Hematopoietic multipotent progenitor cell treated with erythropoietin and hydrocortisone succinate and interleukin-3 and kit ligand, for 15 days (in vitro differentiated cells): ENCODE measurements around the gene RAB6B.

Experiments
- DNase-seq: peaks from one replicate; pipeline ENCODE4 v3.0.0-alpha.2; 2015; ENCODE audit warnings: low spot score

The RAB6B gene

DNA sequence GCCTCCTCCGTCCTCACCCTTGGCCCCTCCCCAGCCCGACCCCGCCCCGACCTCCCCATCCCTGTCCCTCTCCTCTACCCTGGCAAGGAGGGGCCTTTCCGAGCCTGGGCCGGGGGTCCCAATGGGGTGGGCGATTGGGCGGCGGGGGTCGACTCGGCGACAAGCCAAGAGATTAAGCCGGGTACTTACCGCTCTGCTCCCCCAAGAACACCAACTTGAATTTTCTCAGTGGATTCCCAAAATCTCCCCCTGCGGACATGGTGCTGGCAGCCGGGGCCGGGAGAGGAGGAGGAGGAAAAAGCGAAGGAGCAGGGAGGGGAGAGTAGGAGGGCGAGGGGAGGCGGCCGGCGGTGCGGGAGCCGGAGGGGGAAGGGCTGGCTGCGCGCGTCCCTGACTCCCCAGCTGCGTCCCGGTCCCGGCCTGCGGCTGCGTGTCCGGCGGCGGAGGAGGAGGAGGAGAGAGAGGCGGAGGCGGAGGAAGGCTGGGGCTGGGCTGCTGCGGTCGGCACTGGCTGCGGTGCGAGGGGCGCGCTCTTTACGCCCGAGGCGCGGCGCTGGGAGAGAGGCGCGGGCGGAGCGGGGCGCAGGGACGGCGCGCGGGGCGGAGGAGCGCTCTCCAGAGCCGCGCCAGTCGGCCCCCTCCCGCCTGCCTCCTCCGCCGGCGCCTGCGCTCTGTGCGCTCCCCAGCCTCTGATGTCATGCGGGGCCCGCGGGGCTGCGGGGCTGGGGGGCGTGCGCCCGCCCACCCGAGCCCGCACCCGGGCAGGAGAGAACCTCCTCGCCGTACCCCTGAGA lies at the start of gene RAB6B:
TSS of gene RAB6B (minus strand) at position 675 of the 794 bp plus-strand sequence. CDS start at position 259, 416 bp downstream.
- peak; percentile 77 for DNase-seq

DNA sequence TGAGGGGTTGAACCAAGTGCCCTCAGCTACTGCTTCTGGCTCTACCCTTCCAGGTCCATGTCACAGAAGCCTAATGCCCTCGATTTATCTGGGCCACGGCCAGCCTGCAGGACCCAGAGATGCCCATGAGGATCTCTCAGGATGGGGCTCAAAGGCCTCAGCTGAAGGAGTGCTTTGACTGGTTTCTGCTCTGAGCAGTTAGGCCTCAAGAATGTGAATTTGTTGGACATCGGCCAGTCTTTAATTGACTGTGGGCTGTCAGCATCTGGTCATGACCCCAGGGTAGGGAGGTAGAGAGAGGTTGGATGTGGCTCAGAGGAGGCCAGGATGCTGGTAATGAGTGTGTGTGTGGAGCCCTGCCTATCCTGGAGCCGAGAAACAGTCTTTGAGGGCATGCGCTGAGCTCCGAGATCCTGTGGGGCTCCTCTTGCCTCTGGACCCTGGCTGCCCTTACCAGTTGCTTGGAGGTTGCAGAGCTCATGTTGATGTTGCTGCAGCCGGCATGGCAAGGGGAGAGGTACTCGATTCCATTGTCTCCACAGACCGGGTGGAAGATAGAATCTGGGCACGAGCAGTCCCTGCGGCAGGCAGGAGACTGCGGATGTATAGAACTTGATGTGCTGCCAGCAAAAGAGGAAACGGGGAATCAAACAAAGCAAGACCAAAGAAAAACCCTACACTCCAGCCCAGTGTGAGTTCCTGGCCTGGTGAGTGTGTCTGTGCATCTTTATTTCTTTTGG lies 49.1 kb upstream of the RAB6B start:
- DNase-seq: no peak

DNA sequence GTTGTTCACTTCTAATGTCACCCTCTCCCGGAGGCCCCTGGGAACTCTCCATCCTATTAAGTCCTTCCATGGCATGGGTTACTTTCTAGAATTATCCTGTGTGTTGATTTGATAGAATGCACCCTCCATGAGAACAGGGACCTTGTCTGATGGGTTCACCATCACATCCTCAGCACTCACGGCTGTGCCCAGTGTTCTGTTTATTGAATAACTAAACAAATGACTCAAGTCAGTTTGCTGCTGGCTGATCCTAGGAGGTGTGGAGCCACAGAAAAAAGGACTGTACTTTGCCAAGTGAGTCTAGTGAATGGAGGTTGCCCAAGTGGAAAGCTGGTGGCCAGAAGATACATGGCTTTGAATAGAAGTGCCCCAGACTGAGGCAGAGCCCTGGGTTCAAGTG lies 48.5 kb upstream of the RAB6B start:
- DNase-seq: no peak

DNA sequence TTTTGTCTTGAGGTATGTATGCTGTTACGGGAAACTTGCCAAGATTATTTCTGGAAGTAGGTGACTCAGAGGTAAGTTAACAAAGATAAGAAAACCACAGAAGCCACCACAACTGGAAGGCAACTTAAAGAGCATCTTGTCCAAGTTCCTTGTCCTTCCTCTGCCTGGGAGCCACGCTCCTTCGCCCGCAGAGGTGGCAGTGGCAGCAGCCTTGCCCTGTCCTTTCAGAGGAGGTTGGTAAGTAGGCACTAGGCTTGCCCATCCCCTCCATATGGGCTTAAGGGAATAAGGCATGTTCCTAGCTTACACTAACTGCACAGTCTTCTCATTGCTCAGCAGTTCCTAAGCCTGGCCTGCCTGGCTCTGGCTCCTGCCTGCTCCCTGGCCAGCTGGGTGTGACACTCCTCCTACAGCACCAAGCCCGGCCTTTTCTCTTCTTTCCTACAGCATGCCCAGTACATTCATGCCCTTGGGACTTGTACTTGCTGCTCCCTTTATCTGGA lies 48.0 kb upstream of the RAB6B start:
- DNase-seq: peak; percentile 18

DNA sequence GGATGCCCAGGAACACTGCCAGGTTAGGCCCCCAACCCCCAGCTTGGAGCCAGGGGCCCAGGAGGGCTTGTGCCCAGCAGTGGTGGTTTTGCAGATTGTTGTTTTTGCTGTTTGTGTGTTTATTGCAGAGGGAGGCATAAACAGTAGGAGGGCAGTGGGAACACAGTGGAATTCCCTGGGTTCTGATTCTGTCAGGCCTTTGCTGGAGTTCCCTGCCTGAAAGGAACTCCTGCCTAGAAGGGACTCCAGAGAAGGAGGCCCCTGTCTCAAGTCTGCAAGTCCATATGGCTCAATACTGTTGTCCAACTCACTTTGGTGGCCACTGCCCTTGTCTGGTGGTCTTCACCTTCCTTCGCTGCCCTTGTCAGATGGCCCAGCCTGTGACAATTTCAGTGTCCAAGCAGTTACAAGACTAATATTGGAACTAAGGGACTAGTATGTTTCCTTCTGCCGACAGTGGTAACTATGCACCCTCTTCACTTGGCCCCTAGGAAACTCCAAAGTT lies 47.4 kb upstream of the RAB6B start:
- no peak for DNase-seq

DNA sequence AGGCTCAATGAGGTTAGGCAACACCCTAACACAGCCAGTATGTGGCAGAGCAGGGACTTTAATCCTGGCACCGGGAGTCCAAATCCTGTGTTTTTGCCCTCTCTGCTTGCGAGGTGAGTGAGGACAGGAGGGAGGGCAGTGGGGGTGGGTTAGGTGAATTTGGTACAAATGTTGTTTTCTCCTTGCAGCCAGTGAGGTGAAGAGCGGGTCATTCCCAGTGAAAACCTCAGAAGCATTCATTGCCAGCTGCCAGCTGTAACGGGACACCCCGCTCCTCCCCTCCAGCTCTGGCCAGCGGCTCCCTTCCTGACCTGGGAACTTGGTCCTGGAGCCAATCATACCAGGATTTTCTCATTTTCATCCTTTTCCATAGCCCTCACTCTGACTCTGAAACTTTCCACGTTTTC lies 45.7 kb upstream of the RAB6B start:
- no peak for DNase-seq

DNA sequence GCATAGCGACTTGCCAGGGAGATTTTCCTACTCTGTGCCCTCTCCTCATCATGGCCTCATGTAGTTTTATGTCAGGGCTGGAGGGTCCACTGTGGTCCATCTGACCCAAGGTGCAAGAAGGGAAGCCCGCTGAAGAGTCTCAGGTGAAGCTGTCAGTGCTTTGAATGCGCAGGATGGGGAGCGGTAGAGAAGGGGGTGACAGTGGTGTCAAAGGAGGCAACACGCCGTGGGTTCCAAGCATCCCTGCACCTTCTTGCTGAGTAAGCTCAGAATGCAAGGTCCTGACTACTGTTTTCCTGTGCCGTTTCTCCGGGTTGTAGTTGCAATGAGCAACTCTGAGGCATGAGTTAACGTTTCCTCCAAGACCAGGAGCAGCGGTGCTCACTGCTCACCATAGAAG lies 44.9 kb upstream of the RAB6B start:
- DNase-seq: no peak

DNA sequence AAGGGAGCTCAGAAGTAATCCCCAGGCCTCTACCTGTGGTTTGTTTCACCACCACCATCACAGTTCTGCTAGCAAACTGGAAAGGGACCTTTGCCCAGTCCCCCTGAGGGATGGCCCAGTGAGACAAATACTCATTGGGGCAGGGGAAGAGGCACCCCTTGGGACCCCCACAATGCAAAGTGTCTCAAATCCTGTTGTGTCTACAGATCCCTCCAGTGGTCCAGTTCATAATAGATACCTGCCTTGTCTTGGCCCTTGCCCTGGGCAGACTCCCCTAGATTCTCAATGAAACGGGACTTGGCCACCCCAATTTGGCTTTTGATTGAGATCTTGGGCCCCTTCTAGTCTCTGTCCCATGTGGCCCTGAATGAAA lies 43.8 kb upstream of the RAB6B start:
- DNase-seq: no peak

DNA sequence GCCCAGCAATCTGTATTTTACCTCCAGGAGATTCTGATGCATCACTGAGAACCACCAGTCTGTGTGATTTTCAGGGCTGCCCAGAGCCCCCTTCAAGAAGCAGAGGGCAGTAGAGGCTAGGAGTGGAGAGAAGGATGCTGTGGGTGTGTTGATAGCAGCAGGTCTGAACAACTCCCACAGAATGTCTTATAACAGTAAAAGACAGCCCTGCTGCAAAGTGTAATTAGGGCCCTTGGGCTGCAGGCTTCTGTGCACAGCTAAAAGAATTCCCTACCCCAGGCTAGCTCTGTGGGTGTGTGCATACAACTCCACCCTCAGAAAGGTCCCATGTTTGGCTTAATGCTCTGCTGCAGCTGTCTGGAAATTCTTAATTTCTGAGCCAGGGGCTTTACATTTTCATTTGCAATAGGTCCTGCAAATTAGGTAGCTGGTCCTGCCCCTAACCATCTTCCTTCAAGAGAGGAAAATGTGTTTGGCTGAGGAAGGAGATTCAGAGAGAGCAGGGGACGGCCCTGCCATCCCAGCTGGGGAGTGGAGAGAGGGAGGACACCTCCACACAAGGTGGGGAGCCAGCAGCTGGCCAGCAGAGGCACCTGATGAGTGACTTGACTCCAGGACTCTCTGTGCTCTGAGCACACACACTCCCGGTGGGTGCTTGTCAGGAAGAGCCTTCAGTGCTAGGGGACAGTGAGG lies 43.2 kb upstream of the RAB6B start:
- DNase-seq: no peak

DNA sequence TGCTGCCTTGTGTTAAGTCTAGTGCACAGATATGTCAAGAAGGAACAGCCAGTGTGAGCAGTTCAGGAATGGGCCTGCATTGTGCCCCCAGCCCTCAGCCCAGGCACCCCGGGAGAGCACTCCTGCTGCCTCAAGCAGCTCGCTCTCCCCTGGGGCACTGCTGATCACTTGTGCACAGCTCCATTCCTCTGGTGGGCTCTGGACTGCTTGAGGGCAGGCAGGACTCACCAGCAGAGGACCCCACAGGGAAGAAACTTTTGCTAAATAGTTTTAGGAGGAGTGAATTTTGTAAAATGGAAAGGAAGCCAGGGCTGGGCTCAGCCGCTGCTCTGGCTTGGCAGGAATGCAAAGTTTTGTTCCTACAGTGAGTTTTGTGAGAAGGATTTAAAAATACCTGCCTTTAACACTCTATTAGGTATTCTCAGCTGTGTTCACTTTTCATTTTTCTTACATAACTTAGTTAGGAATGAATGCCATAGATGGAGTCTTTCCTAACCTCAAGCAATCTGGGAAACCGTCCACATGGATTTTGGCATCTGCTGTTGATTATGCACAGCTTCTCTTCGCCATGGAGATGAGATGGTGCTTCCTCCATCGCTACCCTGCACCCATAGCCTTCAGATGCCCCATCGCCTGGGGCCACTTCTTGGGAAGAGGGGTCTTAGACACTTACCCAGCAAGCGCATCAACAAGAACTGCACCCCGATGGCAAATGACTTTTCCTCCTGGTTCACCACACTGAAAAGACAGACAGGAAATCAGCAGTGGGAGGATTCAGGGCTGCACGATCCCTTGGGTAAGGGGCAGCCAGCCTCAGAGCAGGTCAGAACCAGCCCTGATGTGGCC lies 42.3 kb upstream of the RAB6B start:
- DNase-seq: no peak

DNA sequence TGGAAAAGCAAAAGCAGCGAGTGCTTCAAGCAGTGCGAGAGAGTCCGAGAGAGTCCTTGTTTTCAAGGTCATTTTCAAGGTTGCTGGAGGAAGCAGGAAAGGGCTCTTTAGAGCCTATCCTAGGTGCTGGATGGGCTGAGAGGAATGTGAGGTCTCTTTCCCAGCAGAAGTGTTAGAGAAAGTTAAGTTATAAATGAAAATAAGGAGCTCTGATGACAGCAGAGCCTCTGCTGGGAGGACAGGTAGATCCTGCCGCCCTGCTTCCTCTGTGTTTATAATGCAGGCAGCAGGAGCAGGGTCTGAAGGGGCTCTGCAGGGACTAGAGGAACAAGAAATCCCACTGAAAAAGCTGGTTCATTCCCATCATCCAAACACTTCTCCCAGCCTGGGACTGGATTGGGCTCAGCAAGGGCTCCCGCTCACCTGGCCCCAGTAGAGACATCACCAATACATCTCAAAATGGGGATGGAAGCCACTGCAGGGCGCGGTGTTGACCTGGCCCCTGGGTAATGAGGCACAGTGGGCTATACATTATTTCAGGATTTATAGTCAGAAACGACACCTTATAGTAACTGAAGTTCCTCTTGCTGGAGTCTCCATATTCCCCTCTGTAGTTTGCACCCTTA lies 41.5 kb upstream of the RAB6B start:
- no peak for DNase-seq

DNA sequence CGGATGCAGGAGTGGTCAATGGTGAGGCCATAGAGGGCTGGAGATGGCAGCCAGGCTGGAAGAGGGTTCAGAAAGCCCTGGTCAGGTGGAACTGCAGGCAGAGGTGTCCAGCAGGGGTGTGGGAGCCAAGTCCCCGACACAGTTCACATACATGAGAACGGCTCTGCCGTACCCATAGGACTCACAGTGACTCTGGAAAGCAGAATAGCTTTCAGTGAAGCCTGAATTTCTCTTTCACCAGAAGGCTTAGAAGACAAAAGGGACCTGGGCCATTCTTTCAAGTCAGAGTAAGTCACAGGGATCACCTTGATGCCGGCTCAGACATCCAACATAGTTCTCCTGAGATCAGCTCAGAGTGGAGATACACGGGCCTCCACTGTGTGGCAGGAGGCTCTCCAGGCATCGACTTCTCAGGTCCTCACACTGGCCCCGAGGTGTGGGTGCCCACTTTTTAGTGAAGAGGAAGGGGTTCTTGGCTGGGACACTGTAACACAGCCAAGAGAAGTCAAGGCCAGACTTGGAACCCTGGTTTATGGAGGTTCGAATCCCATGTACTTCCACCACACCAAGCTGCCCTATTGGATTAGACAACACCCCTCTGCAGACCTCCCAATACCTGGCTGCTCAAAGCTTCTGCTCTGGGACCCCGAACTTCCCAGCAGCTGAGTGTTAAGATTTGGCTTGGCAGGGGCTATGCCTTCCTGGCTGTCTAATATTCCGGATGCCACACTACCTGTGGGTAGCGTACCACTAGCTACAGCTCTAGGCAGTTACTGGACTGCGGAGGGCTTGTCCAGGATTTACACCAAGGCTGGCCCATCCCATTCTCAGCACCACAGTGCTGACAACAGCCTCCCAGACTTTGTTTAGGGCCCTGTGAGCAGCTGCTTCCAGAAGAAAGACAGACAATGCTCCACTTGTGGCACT lies 40.4 kb upstream of the RAB6B start:
- no peak for DNase-seq

DNA sequence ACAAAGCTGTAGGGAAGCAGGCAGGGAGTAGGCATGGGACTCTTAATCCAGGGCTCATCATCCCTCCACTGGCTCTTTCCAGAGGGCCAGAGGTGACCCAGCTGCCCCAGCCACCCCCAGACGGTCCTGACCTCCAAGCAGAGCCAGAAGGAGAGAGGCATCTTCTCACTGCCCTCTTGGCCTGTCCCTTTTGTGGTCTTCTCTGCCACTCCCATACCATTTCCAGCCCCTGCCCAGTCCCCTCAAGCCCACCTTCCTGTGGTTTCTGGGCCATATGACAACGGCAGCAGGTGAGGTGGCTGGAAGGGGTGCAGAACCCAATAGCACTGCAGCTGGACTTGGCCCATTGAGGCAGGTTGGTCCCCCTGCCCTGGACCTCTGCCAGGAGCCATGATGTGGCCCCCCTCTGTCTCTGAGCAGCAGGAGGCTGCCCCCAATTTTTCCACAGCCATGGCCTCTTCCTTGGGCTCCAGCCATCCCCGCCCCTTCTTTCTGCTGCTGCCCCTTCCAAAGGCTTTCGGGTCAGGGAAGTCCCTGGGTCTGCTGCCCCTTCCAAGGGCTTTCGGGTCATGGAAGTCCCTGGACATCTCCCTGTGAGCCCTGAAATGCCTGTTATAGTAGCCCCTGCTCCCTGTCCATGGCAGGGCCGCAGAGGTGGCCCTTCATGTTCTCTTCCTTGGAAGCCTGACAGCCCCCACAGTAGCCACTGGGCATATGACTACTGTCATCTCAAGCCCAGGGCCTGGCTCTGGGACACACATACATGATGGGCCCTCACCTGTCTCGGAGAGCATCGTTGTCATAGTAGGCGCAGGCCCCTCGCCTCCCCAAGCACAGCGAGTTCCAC lies 39.5 kb upstream of the RAB6B start:
- no peak for DNase-seq

DNA sequence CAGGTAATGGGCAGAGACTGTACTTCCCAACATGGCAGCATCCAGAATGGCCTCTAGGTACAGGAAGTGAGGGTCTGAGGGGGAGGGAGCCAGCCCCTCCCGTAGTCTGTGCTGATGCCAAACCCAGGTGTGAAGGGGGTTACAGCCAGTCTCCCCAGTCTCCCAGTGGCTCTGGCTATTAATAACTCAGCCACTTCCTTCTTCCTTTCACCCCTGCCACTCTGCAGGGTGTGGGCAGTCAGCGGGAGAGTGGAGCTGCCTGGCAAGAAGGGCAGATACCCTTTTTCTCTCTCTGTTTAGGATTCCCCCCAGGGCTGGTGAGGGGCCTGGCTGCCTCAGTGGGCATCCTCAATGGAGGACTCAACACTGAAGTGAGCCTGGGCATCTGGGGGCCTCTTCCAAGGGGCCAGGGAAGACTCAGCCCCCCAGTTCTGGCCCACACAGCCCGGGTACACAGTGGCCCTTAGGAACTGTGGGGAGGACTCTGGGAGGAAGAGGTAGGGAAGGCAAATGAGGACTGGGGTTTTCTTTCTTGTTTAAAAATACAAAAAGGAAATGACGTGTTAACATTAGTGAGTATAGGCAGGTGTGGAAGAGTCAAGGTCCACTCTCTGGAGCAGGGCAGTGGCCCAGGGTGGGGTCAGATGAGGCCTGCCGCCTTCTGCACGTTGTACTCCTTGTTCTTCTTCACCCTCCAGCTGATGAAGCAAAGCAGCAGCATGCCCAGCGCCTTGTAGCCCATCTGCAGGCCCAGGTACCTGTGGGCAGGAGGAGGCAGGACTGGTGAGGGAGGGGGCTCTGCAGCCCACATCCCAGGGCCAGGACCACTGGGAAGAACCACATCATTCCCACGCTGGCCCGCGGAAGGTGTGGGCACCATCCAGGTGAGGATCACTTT lies 38.6 kb upstream of the RAB6B start:
- no peak for DNase-seq

DNA sequence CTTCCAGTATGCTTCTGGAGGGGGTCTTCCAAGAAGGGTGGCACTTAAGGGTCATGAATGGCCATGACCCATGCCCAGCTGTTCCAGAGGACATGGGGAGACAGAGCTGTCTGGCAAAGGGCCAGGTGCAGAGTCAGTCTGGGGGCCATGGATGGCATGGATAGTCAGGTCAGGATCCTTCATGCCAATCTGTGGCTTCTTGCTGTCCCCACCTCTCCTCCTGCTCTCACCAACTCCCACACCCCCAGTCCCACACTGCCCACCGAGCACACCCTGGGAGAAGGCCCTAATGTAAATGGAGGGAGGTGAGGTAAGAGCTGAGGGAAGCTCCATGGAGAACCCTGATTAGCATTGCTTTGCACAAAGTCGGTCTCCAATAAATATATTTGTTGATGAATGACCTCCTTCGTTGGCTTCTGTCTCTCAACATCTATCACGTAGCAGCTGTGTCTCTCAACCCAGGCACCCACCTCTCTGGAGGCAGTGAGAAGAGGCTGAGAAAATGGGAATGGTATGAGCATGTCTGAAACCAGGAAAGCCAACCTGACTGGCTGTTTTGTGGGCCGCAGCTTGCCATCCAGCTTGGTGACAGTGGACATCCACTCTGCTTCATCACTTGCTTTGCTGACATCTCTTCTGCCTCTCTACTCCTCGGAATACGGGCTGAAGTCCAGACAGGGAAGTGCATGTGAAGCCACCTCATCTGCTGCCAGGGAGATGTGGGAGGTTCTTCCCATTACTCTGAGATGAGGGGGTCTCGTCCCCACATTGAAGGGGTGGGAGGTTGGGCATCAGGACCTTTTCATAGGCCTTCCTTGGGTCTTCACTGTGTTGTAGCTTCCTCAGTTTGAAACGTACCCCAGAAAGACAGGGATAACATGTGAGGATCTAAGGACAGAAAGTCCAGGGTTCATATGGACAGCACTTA lies 37.7 kb upstream of the RAB6B start:
- no peak for DNase-seq

DNA sequence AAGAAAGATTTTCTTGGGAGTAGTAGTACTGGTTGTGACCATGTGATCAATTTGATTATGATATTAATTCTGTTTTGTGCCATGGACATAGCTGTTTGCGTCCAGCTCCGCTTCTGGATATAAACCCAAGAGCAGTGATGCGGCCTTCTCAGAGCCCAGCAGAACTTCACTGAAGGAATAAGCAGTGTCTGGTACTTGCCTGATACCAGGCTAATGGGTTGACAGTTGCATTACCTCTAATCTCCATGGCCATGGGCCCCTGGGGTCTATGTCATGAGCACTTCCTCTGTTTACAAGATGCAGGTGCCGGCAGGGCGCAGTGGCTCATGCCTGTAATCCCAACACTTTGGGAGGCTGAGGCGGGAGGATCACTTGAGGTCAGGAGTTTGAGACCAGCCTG lies 36.3 kb upstream of the RAB6B start:
- DNase-seq: no peak

DNA sequence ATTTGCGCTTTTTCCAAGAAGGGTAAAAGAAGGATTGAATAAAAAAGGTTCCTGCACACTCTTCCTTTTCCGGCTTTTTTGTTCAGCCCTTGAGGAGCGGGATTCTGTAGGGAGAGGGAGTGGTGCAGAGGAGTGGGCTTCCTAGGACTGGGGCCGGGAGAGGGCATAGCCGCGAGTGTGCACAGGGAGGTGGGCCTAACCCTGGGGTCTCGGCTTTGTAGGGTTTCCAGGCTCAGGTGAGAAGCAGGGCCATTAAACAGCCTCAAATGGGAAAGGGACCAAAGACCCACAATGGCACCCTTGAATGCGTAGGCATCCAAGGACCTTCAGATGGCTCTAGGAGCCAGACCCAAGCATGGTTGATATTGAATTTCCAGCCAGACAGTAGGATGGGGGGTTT lies 35.4 kb upstream of the RAB6B start:
- no peak for DNase-seq
